Choroid plexus epithelial cell (primary cell): ENCODE results near the gene PPT1.

Source experiments
- DNase-seq: peaks from one replicate; pipeline ENCODE4 v3.0.0-alpha.2; 2010; ENCODE audit warnings: low read depth
- H3K4me3 ChIP-seq: 2 replicates; pipeline ENCODE4 v1.5.1; 2011; ENCODE audit warnings: low read depth, mild to moderate bottlenecking, control low read depth, low read length, moderate library complexity
- CTCF ChIP-seq: conservative IDR thresholded peaks from 2 replicates; pipeline ENCODE4 v1.5.1; 2011; ENCODE audit warnings: low read depth, mild to moderate bottlenecking, control low read depth, inconsistent platforms, low read length, moderate library complexity

PPT1 gene

DNA sequence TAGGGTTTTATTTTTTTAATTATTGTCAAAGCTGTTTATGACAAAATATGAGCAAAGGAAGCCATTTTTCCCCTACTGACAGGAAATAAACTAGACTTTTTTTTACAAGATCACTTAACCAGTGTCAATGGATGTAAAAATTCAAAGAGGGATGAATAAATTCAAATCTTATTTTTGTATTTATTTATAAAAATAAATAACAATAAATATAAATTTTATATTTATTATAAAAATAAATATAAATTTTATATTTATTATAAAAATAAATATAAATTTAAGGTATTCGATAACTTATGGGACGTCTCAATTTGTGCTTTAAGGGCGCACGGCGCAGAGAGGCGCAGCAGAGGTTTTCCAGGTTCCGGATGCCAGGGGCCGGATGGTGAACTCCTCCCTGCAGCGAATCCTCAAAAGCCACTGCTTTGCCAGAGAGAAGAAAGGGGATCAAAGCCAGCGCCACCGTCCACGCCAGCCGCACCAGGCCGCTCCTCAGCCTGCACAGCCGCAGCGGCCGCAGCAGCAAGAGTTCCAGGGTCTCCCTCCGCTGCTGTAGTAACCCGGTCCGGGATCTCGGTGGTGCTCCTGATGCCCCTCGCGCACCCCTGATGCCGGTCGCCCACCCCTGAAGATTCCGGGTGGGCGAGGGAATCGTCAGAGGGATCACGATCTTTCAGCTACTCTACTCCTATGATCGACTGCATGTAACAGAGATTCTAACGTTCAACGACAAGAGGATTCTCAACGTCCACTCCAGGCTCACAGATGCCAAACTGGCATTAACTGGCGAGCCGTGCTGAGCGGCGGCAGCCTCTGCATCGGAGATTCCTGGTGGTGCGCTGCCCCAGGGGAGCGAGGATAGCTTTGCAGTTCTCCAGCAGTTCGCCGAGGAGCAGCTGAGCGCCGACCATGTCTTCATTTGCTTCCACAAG is 35.6 kb upstream of the PPT1 start:
- DNase-seq = peak; percentile 36
- H3K4me3 ChIP-seq = peak overlapping the region; percentile 54
- no peak for TF ChIP-seq CTCF

GRCh38 chr1:40130892-40131291 is 33.8 kb upstream of the PPT1 start:
- DNase-seq = no peak
- TF ChIP-seq CTCF = no peak
- H3K4me3 ChIP-seq = no peak overlapping the region

DNA sequence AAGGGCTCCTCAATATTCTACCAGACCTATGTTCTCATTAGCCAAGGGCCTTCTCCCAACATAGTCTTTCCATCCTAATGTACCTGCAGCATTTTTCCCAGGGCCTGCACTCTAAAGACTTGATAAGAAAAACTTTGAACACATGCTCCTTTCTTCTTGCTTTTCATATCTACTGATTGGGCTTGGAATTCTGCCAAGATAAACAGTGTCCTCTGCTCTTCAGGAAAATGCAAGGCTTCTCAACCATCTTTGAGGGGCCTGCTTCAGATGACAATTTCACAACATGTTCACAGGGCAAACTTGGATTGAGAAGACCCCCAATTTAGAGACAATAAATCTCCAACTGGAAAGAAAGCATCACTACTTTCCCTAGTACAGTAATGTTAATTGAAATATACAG is 25.8 kb upstream of the PPT1 start:
- no peak for TF ChIP-seq CTCF
- no peak for DNase-seq
- no peak overlapping the region for H3K4me3 ChIP-seq

GRCh38 chr1:40120128-40120527 is 23.1 kb upstream of the PPT1 start:
- TF ChIP-seq CTCF = no peak
- DNase-seq = no peak
- H3K4me3 ChIP-seq = no peak overlapping the region

GRCh38 chr1:40114400-40114799 is 17.3 kb upstream of the PPT1 start:
- H3K4me3 ChIP-seq = no peak overlapping the region
- no peak for DNase-seq
- TF ChIP-seq CTCF = no peak

- TF ChIP-seq CTCF = no peak
- no peak for DNase-seq
- no peak overlapping the region for H3K4me3 ChIP-seq
Observed at GRCh38 chr1:40110389-40110788, 13.3 kb upstream of the PPT1 start.

GRCh38 chr1:40107290-40107959 is 10.4 kb upstream of the PPT1 start:
- no peak for DNase-seq
- TF ChIP-seq CTCF = no peak
- no peak overlapping the region for H3K4me3 ChIP-seq
